K562 (cell line): ENCODE results near the gene ST3GAL3. TPM values are rescaled to one million over a fixed set of nuclear protein-coding genes. Genes with fewer than 3 reads are reported as not detected.

Source experiments
- ARNT ChIP-seq, 2 experiments: fragments of 450-650 bp; IDR thresholded peaks; 2 replicates each; pipeline ENCODE4 v1.6.1; 2016; ENCODE audit warnings: mild to moderate bottlenecking in 1 of 2
- BRF1 ChIP-seq: IDR thresholded peaks from 3 replicates; pipeline ENCODE4 v1.6.1; 2011; ENCODE audit warnings: borderline replicate concordance, mild to moderate bottlenecking; ENCODE audit not compliant: insufficient read length; ENCODE audit errors: extremely low read depth
- CBFB ChIP-seq: sonication (generic); formaldehyde crosslinking; IDR thresholded peaks from 2 replicates; pipeline ENCODE4 v1.4.0; 2020; ENCODE audit warnings: mild to moderate bottlenecking, missing genetic modification reagents
- DPF2 ChIP-seq: fragments of 450-650 bp; IDR thresholded peaks from 2 replicates; pipeline ENCODE4 v1.6.1; 2016
- ESRRB ChIP-seq: fragments of 250-450 bp; sonication (Bioruptor Pico); IDR thresholded peaks from 2 replicates; pipeline ENCODE4 v1.5.0; 2020; ENCODE audit warnings: mild to moderate bottlenecking, moderate library complexity, borderline replicate concordance
- FOXJ3 ChIP-seq: sonication (generic); formaldehyde crosslinking; IDR thresholded peaks from 2 replicates; pipeline ENCODE4 v1.4.0; 2020; ENCODE audit warnings: mild to moderate bottlenecking, missing genetic modification reagents
- GTF2F1 ChIP-seq: IDR thresholded peaks from 2 replicates; pipeline ENCODE4 v1.6.1; 2011; ENCODE audit warnings: low read depth, low read length, improper control_type of control experiment
- HDAC2 ChIP-seq: fragments of 450-650 bp; IDR thresholded peaks from 2 replicates; pipeline ENCODE4 v1.6.1; 2016; ENCODE audit warnings: mild to moderate bottlenecking
- KLF13 ChIP-seq: fragments of 450-650 bp; IDR thresholded peaks from 2 replicates; pipeline ENCODE4 v1.6.1; 2016; ENCODE audit warnings: missing genetic modification characterization, low read depth, mild to moderate bottlenecking, missing compliant biosample characterization, moderate library complexity, borderline replicate concordance
- MAFG ChIP-seq: fragments of 450-650 bp; conservative IDR thresholded peaks from 2 replicates; pipeline ENCODE4 v1.6.1; 2016; ENCODE audit warnings: missing genetic modification characterization, missing compliant biosample characterization
- NCOA4 ChIP-seq: fragments of 450-650 bp; IDR thresholded peaks from 2 replicates; pipeline ENCODE4 v1.6.1; 2018; ENCODE audit warnings: mild to moderate bottlenecking; ENCODE audit not compliant: partially characterized antibody
- NR2C2 ChIP-seq, 2 experiments: fragments of 200-800 bp in 1 of 2; sonication (Bioruptor generic) in 1 of 2; sonication (generic) in 1 of 2; formaldehyde crosslinking in 1 of 2; IDR thresholded peaks; 2 replicates each; pipeline versions ENCODE4 v1.6.1 to v1.8.0; 2016 to 2022; ENCODE audit warnings: mild to moderate bottlenecking in 1 of 2, missing compliant biosample characterization in 1 of 2, missing genetic modification characterization in 1 of 2, missing genetic modification reagents in 1 of 2
- RBM25 ChIP-seq: fragments of 200-400 bp; formaldehyde crosslinking; IDR thresholded peaks from 2 replicates; pipeline ENCODE4 v1.6.1; 2018; ENCODE audit warnings: low read length, low read depth, moderate library complexity; ENCODE audit not compliant: severe bottlenecking
- RHOXF2B ChIP-seq: fragments of 250-450 bp; sonication (Bioruptor Pico); conservative IDR thresholded peaks from 2 replicates; pipeline ENCODE4 v1.5.1; 2021
- SMARCA5 ChIP-seq: fragments of 450-650 bp; IDR thresholded peaks from 2 replicates; pipeline ENCODE4 v1.6.1; 2016
- TAF1 ChIP-seq: IDR thresholded peaks from 2 replicates; pipeline ENCODE4 v1.6.1; 2011; ENCODE audit warnings: mild to moderate bottlenecking, low read length, moderate library complexity; ENCODE audit not compliant: insufficient read depth, control insufficient read depth, severe bottlenecking; ENCODE audit errors: extremely low read depth
- TAF15 ChIP-seq: fragments of 200-400 bp; formaldehyde crosslinking; IDR thresholded peaks from 2 replicates; pipeline ENCODE4 v1.6.1; 2017; ENCODE audit warnings: mild to moderate bottlenecking, low read depth, low read length, moderate library complexity
- TAL1 ChIP-seq: fragments of 450-650 bp; IDR thresholded peaks from 2 replicates; pipeline ENCODE4 v1.6.1; 2016; ENCODE audit warnings: mild to moderate bottlenecking
- TGIF2 ChIP-seq: sonication (generic); formaldehyde crosslinking; IDR thresholded peaks from 2 replicates; pipeline ENCODE4 v1.8.1; 2022; ENCODE audit warnings: mild to moderate bottlenecking, missing genetic modification reagents, moderate library complexity
- TRIM25 ChIP-seq: fragments of 450-650 bp; IDR thresholded peaks from 2 replicates; pipeline ENCODE4 v1.7.0; 2016; ENCODE audit warnings: borderline replicate concordance
- TRIM28 ChIP-seq: fragments of 450-650 bp; IDR thresholded peaks from 2 replicates; pipeline ENCODE4 v1.6.1; 2017
- ZBTB33 ChIP-seq: sonication (generic); formaldehyde crosslinking; IDR thresholded peaks from 2 replicates; pipeline ENCODE4 v1.8.1; 2023; ENCODE audit warnings: mild to moderate bottlenecking, missing genetic modification reagents
- ZNF133 ChIP-seq: fragments of 250-450 bp; sonication (Bioruptor Pico); IDR thresholded peaks from 2 replicates; pipeline ENCODE4 v1.4.0; 2020; ENCODE audit warnings: mild to moderate bottlenecking
- ZNF140 ChIP-seq: fragments of 250-450 bp; sonication (Bioruptor Pico); IDR thresholded peaks from 2 replicates; pipeline ENCODE4 v1.8.0; 2021; ENCODE audit warnings: moderate library complexity, mild to moderate bottlenecking, inconsistent platforms
- ZNF197 ChIP-seq: fragments of 200-800 bp; sonication (Bioruptor generic); IDR thresholded peaks from 2 replicates; pipeline ENCODE4 v1.6.1; 2016; ENCODE audit warnings: low read depth, missing genetic modification characterization, missing compliant biosample characterization
- ZNF639 ChIP-seq, 2 experiments: fragments of 200-800 bp in 1 of 2; sonication (Bioruptor generic) in 1 of 2; sonication (generic) in 1 of 2; formaldehyde crosslinking in 1 of 2; IDR thresholded peaks in 1 of 2; conservative IDR thresholded peaks in 1 of 2; 2 replicates each; pipeline versions ENCODE4 v1.5.0 to v1.6.1; 2016 to 2020; ENCODE audit warnings: missing compliant biosample characterization in 1 of 2, missing genetic modification characterization in 1 of 2, missing genetic modification reagents in 1 of 2
- ZNF644 ChIP-seq: fragments of 200-800 bp; sonication (Bioruptor generic); IDR thresholded peaks from 2 replicates; pipeline ENCODE4 v1.6.1; 2016; ENCODE audit warnings: low read depth, missing genetic modification characterization, missing compliant biosample characterization
- polyA plus RNA-seq, 8 experiments: library from polyadenylated mRNA; depleted of rRNA in 4 of 8; stranded (reverse) in 5 of 8; unstranded in 3 of 8; fragments of >200 nt; fragmentation: Nextera tagmentation in 2 of 8; fragmentation: Illumina TruSeq in 1 of 8; extraction: Ambion mirVana in 2 of 8; extraction: Trizol in 1 of 8; gene quantifications; 2 replicates each; pipeline versions ENCODE4 v1.2.1 to v1.2.3, GENCODE V29; 2011 to 2014; ENCODE audit warnings: inconsistent platforms in 1 of 8, missing spikeins in 1 of 8
- total RNA-seq, 7 experiments: library from RNA; depleted of rRNA in 6 of 7; stranded (reverse); fragments of >200 nt in 6 of 7; fragmentation: Illumina TruSeq in 2 of 7; extraction: Trizol in 2 of 7; gene quantifications; 2 replicates each; pipeline versions ENCODE4 v1.2.1 to v1.2.3, GENCODE V29; 2011 to 2021; ENCODE audit warnings: low replicate concordance in 1 of 7

The ST3GAL3 gene
- total and polyA plus RNA-seq, 9 of the 15 experiments (the other 6 are each of a cell fraction or from before 2014, with no cell fraction given), result 1.2 to 18.9 (median 11.0) TPM

- TF ChIP-seq ZNF140 (no peak), ESRRB (CRISPR knock-in tag) (no peak), ZBTB33 (CRISPR knock-in tag) (no peak), SMARCA5 (no peak), RBM25 (no peak), FOXJ3 (CRISPR knock-in tag) (no peak), CBFB (CRISPR knock-in tag) (no peak), TRIM28 (no peak), TGIF2 (CRISPR knock-in tag) (no peak), ZNF639 (CRISPR knock-in tag; conservative IDR thresholded peaks at IDR 0.05 in 1 of 2, IDR thresholded peaks at IDR 0.05 in 1 of 2) (no peak), ZNF644 (tag) (no peak), NR2C2 (CRISPR knock-in tag; IDR thresholded peaks at IDR 0.05) (no peak), NR2C2 (tag; IDR thresholded peaks at IDR 0.05) (no peak), ARNT (IDR thresholded peaks at IDR 0.05) (no peak), ZNF197 (CRISPR knock-in tag) (no peak), DPF2 (peak; percentile 37; the same call in 1 of the 2 replicates), MAFG (peak; percentile 94), RHOXF2B (CRISPR knock-in tag) (no peak), GTF2F1 (no peak), NCOA4 (no peak), HDAC2 (no peak), BRF1 (no peak), TAF1 (no peak), TAF15 (no peak), ZNF133 (CRISPR knock-in tag) (no peak), TAL1 (no peak), TRIM25 (no peak), KLF13 (tag) (no peak)
These were observed 42.7 kb downstream of the ST3GAL3 start (continued) for GRCh38 chr1:43750083-43750482.
